Fibroblast of the conjunctiva (primary cell): ENCODE data around the gene DCST2.

Experiments used
- DNase-seq: peaks from one replicate; pipeline ENCODE4 v3.0.0-alpha.2; 2010; ENCODE audit warnings: low read depth

DCST2 gene

DNA sequence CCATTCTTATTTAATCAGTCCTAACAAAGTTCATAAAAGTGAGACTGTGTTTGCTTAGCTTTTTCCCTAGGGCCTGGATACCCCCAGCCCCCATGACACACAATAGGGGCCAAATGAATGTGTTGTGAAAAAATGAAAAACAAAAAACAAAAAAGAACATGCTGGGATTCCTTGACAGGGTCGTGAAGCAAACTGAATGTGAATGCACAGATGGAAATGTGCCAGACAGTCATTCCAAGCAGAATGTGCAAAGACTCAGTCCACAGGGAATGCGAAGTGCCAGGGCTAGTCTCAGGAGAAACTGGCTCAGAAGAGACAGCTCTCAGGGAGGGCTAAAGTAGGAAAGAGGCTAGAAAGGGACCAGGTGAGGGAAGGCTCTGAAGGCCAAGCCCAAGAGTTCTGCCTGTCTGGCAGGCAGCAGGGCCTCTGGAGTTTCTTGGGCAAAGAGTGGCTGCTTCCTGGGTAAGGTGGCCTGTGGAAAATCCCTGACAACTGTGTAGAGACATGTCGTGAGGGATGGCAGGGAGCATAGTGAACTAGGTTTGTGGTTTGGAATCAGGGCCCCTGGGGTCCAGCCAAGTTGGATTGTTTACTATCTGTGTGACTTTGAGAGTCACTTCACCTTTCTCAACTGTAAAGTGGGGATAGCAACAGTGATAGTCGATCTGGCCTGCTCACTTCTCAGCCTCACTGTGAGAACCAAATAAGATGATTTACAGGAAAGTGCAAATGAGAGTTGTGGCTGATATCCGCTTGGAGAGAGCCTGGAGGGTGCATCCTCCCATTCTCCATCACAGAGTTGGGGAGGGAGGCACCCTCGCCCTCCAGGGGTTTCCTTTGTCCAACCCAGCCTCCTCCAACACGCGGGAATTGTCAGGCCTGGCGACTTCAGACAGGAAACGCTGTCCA, 16.3 kb upstream of the DCST2 start:
- DNase-seq = no peak

DNA sequence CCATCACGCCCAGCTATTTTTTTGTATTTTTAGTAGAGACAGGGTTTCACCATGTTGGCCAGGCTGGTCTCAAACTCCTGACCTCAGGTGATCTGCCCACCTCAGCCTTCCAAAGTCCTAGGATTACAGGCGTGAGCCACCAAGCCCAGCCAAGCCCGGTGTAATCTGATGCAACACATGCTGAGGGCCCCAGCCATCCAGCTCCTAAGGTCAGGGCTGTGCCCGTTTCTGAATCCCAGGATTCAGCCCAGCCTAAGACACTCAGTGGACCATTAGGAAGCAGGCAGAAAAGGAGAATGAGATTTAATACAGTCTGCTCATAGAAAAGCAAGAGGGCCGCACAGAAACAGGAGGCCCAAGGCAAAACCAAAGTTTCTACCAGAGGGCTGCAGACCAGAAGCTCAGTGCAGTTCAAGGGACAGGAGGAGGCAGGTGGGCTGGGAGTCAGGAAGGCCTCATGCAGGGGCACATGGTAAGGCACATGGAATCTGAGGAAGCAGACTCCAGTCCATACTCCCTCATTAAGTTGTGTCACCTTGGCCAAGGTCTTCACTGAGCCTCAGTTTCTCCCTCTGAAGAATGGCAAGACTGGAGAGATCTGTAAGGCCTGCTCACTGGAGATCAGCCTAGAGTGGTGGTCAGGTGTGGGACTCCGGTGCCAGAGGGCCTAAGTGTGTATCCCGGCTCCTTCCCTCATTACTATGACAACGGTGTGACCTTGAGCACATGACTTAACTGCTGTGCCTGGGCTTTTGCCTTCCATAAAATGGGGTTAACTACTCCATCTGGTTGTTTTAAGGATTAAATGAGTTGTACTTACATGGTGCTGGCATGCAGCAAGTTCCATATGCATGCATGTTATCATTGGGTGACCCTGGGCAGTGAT, 15.1 kb upstream of the DCST2 start:
- DNase-seq = no peak

DNA sequence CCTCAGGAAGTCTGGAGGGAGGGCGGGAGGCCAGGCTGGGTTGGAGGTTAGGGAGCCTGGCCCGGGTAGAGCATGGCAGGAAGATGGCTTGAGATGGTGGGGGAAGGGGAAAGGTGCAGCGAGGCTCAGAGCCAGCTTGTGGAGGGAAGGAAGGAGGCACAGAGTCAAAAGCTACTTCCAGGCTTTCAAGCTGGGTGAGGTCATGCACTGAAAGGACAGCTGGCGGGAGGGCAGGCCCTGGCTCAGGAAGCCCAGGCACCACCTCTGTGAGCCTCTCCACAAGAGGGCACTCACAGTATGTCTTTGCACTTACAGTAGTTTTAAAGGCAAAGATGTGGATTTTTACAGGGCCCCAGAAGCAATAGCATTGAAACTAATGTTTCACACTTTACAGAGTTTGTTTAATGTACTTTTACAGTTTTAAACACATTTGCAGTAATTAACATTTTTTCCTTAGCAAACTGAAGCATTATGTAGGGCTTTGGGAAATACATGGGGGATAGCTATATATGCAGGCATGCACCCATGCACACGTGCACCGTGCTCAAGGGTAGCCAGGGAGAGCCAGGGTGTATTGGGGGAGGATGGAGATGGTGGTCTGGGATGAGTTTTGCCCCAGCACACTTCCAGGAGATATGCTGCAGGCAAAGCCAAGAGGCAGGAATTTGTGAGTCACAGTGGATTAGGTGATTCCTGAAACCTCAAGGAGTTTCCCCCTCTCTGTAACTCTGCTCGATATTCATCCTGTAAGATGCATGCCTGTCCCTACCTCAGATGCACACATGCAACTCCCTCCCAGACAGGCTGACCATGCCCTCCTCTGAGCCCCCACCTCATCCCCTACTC, 11.5 kb upstream of the DCST2 start:
- DNase-seq = peak; percentile 74

DNA sequence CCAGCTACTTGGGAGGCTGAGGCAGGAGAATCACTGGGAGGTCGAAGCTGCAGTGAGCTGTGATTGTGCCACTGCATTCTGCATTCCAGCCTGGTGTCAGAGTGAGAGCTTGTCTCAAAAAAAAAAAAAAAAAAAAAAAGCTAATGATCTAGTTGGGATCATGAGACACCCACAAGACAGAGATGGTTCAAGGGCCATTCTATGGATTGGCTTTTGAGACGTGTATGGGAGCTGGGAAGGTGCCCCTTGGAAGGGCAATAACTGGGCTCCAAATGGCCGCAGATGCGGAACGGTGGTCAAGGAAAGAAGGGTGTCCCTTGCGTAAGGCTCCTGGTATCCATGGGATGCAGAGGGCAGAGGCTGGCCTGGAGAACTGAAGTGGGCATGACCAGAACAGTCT, 10.8 kb upstream of the DCST2 start:
- no peak for DNase-seq

DNA sequence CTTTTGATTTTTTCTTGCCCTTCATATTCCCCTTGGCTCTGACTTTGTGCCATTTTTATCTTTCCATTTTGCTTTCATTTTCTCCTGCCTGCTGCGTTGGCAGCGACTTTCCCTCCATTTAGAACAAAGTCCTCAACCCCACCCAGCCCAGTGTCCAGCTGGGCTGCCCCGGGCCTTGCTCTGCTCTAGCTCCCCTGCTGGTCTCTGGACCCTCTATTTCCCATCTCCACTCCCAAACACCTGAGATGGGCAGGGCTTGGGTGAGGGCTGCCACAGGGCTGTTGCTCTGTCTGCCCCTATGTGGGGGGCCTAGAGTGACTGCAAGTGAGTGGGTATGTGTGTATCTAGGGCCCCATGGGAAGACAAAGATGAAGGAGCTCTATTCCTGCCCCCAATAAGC, 10.2 kb upstream of the DCST2 start:
- no peak for DNase-seq

DNA sequence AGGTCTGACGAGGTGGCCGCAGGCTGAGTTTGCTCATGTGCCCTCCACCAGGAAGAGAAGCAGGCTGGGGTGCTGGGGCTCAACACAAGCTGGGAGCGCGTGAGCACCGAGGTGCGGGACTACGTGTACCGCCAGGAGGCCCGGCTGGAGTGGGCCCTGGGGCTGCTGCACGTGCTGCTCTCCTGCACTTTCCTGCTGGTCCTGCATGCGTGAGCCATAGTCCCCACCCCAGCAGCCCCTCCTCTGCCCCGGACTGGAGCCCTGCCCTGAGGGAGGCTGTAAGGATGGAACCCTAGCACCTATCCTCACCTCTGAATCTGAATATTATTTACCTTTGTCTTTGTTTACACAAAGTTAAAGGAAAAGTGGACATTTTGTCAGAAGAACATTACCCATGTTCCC, 9.7 kb upstream of the DCST2 start:
- DNase-seq = no peak

DNA sequence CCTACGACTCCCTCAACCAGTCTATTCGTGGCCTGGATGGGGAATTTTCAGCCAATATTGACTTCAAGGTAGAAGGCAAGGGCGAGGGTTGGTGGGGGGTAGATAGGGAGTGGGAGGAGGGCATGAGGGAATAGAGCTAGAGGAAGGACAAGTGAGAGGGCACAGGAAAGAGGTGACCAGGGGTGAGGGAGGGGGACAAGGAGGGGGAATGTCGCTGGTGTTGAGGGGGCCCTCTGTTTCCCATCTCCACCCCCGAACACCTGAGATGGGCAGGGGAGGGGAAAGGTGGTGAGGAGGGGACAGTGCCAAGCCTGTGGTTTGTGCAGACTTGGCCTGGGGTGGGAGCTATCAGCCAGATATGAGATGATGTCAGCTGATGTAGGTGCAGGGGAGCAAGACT, 9.2 kb upstream of the DCST2 start:
- no peak for DNase-seq

DNA sequence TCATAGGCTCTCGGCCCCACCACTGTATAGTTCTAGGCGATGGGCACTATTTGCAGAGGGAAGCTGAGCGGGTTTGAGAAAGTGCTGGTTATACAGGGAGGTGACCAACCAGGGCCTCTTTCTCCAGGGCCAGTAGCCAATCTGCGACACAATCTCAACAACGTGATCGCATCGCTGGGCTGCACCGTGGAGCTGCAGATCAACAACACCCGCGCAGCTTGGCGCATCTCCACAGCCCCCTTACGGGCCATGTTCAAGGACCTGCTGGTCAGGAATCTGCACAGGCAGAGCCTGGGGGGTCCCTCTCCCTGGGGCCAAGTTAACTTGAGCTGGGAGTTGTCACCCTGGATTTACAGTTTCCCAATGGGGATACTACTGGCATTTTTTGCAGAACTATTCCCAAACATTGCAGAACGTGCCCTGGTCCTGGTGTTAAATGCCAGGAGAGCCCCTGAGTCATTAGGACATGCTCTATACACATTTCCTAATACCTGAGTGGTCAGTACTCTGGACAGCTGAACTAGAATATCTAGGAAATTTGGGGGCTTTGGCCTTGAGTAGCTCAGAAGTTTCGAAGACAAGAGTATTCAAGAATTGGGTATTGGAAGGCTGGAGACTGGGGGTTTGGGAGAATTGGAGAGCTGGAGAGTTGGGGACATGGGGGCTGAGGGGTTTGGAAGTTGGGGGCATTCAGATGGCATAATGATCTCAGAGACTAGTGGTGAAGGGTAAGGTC, 6.9 kb upstream of the DCST2 start:
- no peak for DNase-seq

DNA sequence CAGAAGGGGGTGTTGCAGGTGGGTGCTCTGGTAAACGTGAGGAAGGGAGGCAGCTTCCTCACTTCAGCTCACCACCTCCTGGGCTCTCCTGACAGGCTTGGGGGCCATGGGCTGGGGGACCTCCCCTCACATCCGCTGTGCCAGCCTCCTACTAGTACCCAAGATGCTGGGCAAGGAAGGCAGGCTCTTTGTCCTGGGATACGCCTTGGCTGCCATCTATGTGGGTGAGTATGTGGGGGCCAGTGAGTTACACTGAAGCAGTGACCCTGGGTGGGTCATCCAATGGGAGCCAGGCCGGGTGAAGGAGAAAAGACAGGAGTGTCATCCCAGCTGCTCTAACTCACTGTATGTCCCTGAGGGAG, 5.7 kb upstream of the DCST2 start:
- no peak for DNase-seq

DNA sequence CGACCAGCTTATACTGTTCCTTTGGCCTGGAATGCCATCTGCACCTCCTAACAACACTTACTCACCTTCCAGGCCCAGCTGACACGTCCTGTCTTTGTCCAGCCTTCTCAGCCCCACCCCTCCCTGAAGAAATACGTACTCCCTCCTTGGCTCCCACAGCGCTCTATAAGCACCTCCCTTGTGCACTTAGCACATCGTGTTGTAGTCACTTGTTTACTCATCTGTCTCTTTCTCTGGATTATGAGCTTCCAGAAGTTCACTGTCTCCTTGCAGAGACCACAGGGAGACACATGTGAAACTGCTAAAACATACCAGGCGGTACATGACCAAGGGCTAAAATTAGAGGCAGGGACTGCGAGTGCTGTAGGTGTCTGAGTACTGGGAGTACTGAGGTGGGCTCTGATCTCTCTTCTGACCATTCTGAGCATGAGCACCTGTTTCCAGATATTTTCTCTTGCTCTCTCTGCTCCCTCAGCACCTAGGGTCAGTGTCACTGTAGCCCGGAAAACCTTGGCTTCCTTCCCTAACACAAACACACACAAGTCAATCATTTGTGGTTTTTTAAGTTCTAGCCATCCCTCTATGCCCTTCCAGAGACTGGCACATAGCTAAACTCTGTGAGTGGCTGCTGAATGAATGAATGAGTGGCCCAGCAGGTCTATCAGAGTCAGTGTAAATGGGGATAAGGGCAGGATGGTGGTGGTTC, 5.2 kb upstream of the DCST2 start:
- no peak for DNase-seq

DNA sequence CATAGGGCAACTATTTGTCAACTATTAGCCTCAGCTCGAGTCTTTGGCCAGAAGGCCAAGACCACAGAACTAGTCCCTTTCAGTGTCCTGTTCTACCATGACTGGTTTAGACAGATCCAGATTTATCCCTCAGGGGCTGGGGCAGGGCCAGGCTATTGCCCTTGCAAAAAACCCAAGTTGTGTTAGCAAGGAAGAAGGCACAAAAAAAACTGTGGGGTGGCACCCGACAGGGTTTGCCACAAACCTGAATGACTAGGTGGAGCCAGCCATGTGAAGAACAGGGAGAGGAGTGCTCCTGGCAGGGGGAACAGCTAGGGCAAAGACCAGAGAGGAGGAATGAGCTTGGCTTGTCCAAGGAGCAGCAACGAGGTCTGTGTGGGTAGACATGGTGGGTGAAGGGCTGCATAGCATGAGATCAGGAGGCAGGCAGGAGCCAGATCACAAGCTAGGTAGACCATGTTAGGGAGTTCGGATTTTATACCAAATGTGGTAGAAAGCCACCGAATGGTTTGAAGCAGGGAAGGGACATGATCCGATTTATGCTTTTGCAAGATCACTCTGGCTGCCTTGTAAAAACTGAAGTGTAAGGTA, 4.4 kb upstream of the DCST2 start:
- DNase-seq = no peak

DNA sequence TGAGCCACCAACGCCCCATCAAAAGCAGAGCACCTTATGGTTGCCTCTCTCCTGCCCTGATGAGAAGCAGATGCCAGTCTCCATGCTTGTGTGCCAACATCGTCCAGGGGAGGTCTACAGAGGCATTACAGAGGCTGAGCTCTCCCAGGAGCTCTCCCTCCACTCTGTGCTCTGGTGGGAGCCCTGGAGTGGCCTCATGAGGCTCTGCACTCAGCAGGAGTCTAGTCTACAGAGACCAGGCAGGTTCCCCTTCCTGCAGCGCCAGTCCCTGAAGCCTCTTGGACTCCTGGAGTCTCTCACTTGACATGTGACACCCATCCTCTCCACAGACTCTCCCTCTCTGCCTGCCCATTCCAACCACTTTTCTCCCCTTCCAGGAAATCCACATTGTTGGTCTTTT, 3.5 kb upstream of the DCST2 start:
- no peak for DNase-seq

DNA sequence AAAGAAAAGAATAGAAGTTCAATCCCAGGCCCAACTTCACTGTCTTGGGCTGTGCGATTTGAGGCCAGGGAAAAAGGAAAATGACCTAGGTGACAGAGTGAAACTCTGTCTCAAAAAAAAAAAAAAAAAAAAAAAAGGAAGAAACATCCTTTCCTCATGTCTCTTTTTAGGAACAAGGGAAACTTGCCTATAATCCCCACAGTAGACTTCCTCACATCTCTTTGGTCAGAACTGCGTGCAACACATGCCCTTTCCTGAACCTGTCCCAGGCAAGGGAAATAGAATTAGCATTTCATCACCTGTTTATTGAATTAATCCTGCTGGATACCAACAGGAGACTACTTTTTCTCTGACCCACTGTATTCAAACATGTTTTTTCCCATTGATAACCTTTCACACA, 2.4 kb upstream of the DCST2 start:
- no peak for DNase-seq

DNA sequence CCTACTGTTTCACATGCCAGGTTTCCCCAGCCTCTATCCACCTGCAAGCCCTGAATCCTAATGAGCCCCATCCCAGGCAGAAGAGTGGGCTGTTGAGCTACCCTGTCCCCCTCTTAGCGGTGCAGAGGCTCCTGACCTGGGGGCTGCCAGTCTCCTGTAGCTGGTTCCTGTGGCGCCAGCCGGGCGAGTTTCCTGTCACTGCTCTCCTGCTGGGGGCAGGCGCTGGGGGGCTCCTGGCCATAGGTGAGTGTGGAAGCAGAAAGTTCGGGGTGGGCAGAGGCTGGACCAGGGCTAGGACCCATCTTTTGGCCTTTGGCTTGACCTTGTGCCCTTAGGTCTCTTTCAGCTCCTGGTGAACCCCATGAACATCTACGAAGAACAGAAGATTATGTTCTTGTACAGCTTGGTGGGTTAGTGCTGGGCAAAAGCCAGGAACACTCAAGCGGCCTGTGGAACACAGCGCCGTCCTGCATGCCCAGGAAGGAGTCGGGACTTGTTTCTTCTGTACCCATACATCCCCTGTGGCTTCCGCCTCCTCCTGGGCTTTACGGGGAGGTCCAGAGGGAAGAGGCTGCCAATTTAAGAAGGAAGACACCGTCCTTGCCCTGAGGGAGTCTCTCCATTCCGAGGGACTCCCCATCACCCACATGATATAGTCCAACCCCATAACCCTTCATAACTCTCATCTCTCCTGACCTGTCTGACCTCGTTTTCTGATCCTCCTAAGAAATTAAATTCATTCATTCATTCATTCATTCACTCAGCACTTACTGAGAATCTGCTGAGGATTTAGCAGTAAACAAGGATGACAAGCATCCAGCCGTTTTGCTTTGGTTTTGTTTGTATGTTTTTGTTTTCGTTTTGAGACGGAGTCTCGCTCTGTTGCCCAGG, 982 bp upstream of the DCST2 start:
- DNase-seq = no peak

DNA sequence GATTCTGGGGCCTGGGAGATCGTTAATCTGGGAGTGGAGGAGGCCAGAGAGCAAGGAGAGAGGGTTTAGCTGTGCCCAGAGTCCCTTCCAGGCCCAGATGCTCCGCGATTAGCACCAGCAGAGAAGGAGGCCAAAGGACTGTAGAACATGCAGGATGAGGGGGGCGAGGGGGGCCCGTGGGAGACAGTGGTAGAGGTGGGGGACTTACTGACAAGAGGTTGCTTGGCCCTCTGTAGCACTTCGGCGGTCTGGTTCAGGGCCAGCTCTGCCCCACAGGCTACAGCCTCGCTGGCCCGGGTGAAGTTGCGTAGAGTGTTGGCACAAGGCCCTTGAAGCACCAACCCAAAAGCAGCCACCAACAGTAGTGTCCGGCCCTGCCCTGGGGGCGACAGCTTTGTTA, 695 bp downstream of the DCST2 start:
- DNase-seq = no peak

DNA sequence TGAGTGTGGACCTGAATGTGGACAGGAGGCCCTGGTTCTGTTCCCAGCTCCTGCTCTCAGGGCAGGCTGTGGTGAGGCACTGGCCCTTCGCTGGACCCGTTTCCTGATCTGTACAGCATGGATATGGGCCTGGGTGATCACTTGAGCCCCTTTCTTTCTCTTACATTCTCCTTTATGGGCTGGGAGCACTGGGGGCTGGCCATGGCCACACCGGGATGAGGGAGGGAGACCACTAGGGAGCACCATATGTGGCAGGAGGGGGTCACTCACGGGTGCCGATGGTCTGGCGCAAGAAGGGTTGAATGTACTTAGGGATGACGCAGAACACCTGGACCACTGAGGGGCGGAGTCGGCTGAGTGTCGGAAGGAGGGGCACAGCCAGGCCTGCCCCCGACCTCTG, 2.7 kb downstream of the DCST2 start:
- no peak for DNase-seq

DNA sequence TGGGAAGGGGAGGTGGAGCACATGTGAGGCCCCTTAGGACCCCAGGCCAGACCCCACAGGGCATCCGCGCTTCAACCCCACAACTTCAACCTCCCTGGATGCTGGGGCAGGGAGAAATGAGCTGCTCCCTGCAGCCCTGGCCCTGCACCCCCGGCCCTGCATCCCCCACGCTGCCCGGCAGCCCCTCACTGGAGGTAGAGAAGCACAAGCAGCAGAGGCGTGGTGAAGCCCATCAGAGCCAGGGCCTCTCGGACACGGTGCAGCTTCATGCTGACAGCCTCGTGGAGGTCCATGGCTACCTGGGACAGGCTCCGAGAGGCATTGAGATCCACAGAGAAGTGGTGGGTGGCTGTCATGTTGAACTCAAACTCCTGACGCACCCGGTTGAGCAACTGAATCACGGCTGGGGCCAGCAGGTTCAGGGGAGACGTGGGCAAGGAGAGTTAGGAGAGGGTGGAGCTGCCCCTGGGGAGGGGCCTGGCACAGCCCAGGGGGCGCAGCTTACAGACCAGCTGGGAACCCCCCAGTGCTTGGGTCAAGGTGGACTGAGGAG, 3.3 kb downstream of the DCST2 start:
- no peak for DNase-seq

DNA sequence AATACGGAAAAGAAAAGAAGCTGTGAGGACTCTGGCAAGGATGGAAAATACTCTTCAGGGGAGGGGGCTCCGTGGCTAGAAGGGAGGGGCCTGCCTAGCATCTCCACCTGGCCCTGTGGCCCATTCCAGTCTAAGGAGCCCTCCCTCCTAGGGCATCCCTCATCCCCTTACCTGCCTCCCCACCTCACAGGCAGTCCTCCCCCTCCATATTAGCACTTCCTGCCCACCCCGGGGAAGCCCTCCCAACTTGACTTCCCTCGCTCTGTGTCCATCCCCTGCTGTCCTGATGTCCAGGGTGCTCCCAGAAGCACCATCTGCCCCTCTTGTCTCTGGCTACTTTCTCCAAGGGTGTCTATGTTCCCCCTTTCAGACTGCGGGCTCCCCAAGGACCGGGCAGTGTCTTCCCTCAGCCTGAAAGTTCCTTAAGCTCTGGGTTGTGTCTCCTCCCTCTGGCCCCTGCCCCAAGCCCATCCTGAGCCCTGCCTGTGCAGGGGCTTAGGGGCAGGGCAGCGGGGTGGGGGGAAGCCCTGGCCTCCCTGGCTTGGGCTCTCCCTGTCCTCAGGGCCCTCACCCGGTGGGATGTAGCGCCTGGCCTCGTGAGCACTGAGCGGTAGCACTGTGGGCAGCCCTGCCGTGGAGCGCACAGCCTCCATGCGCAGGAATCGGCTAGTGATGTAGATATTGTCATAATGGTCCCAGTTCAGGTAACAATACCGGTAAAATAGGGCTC, 3.9 kb downstream of the DCST2 start:
- DNase-seq = no peak

DNA sequence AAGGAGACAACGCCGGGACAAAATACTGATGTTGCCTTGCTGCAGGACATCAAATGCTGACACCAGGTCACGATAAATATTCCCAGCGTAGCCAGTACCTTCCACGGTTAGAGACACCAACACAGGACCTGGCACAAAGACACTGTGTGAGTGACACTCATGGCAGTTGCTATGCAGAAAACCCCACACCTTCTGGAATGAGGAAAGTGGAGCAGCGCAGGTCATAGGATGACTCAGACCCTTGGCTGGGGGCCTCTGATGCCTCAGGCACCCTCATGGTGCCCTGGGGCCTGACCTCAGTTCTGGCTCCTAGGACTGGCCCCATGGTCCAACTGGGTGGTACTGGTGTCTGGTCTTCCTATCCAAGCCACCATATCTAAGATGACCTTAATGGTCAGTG, 7.0 kb downstream of the DCST2 start:
- DNase-seq = no peak
